ENCODE measurements around the gene ALKBH3. TPM values are rescaled to one million over a fixed set of nuclear protein-coding genes. Genes with fewer than 3 reads are reported as not detected.

The ALKBH3 gene
- total RNA-seq = 10 to 100 TPM; 24.1 to 47.2 (median 28.0) TPM

DNA sequence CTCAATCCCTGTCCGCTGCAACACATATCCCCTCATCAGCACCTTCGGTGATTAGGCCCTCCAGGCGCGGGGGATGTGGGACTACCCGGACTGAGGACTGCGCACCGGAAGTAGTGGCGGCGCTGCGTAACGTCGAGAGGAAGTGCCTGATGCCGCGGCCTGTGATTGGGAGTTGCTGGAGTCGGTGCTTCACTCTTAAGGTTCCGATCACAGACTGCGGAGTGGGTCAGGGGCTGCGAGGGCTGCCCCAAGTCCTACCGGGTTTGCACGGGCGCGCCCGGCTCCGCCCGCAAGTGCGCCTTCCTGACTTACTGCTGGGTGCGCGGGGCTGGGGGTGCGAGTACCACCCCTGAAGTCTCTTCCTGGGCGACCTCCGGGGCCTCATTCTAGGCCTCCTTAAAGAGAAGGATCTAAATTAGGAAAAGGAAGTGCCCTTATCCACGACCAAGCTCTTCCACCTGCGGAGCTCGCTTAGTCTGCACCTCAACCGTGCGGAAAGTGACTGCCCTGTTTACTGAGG lies at the start of gene ALKBH3:
Gene ALKBH3 (plus strand): TSS at position 192 of the 520 bp plus-strand sequence. CDS start 1,822 bp downstream, outside the sequence.
- under 1% methylated on average over 31 of the region's 36 CpGs for WGBS
- TF ChIP-seq POLR2AphosphoS5 (IDR thresholded peaks at IDR 0.05) (peak in 2 of 3 donors; percentile 8 to 88), EP300 (IDR thresholded peaks at IDR 0.05) (no peak)
- TF ChIP-seq, protein P1, sequence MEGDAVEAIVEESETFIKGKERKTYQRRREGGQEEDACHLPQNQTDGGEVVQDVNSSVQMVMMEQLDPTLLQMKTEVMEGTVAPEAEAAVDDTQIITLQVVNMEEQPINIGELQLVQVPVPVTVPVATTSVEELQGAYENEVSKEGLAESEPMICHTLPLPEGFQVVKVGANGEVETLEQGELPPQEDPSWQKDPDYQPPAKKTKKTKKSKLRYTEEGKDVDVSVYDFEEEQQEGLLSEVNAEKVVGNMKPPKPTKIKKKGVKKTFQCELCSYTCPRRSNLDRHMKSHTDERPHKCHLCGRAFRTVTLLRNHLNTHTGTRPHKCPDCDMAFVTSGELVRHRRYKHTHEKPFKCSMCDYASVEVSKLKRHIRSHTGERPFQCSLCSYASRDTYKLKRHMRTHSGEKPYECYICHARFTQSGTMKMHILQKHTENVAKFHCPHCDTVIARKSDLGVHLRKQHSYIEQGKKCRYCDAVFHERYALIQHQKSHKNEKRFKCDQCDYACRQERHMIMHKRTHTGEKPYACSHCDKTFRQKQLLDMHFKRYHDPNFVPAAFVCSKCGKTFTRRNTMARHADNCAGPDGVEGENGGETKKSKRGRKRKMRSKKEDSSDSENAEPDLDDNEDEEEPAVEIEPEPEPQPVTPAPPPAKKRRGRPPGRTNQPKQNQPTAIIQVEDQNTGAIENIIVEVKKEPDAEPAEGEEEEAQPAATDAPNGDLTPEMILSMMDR (IDR thresholded peaks at IDR 0.05) = no peak

DNA sequence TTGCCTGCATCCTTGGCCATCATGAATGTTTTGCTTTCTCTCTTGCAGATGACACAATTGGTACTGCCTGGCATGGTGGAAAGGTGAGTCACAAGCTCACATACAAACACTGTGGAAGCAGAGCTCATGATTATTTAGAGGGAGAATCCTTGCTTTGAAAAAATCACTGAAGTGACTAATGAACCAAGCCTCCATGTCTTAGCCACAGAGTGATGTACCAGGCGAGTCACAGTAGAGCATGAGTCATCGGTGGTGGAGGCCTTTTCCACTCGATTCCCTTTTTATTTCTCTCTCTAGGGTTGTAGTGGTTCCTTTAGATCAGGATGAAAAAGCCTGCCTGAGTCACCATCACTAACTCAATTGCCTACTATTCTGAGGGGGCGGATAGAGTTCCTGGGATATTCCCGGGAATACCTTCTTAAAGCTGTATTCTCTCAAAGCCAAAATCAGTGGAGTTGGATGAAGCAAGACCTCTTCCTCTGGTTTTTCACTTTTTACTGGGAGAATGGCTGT lies 49.6 kb upstream of the ALKBH3 start:
- peaks cover 3% of the 10 kb centered on the region for H3K36me3 ChIP-seq
- H3K27ac ChIP-seq = no peak overlapping the region
- no peak overlapping the region for H3K4me3 ChIP-seq
- DNase-seq (ENCODE audit: low spot score in 2 of 2) = no peak
- WGBS = 63% methylated on average over 5 of the region's 5 CpGs
- no peak for TF ChIP-seq POLR2A (IDR thresholded peaks at IDR 0.05)
- TF ChIP-seq EP300 (IDR thresholded peaks at IDR 0.05) = no peak
- TF ChIP-seq, protein P1 (IDR thresholded peaks at IDR 0.05) = no peak
- no peak for TF ChIP-seq POLR2AphosphoS5 (IDR thresholded peaks at IDR 0.05)
- H3K4me1 ChIP-seq = no peaks in the 10 kb centered on the region
- H3K9me3 ChIP-seq = no peaks in the 10 kb centered on the region
- H3K27me3 ChIP-seq = no peaks in the 10 kb centered on the region

More for the DNA sequence above, at the start of gene ALKBH3:
- Histone ChIP-seq H3K4me3 (peak within 1 kb of the TSS; percentile 88), H3K9me3 (no peaks in the 10 kb centered on the region), H3K4me1 (peaks cover 19% of the 10 kb centered on the region), H3K27me3 (peaks cover 31% of the 10 kb centered on the region), H3K27ac (peak within 1 kb of the TSS; percentile 39), H3K36me3 (peaks cover 32% of the 10 kb centered on the region)
- DNase-seq (ENCODE audit: low spot score in 2 of 2) = peak; percentile 96 to 98

DNA sequence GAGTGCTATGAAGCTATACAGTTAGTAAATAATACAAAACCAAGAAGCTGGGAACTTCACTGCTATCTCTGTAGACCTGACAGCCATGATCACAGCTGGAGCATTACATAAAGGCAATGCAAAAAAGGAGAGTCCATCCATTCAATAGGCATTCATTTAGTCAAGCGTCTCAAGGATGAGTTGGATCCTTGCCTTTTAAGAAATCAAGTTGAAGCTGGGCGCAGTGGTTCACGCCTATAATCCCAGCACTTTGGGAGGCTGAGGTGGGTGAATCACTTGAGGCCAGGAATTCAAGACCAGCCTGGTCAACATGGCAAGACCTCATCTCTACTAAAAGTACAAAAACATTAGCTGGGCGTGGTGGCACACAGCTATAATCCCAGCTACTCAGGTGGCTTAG lies 48.1 kb upstream of the ALKBH3 start:
- Histone ChIP-seq H3K4me1 (no peaks in the 10 kb centered on the region), H3K9me3 (no peaks in the 10 kb centered on the region), H3K4me3 (no peak overlapping the region), H3K27me3 (no peaks in the 10 kb centered on the region), H3K36me3 (peaks cover 3% of the 10 kb centered on the region), H3K27ac (no peak overlapping the region)
- no peak for DNase-seq (ENCODE audit: low spot score in 2 of 2)
- TF ChIP-seq EP300 (IDR thresholded peaks at IDR 0.05) (no peak), POLR2AphosphoS5 (IDR thresholded peaks at IDR 0.05) (no peak), POLR2A (IDR thresholded peaks at IDR 0.05) (no peak)
- TF ChIP-seq, protein P1 (IDR thresholded peaks at IDR 0.05) = no peak
- WGBS = 95% methylated on average over 4 of the region's 4 CpGs

DNA sequence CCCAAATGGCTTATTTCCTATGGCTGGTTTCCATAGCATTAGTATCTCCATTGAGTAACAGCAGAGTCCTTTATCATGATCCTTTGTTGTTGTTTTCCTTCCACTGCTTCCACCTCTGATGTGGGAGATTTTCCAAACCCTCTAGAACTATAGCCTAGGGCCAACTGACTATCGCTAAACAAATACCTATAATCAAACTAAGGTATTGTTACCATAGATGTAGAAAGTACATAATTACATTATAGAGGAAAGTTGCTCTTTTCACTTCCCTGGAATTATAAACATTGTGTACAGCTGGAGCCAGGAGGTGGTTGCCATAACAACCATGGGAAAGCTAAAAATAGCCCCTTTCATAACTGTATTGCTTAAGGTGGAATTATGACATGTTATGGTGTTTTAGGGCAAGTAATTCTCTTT lies 47.0 kb upstream of the ALKBH3 start:
- DNase-seq (ENCODE audit: low spot score in 2 of 2) = no peak
- Histone ChIP-seq H3K9me3 (no peaks in the 10 kb centered on the region), H3K4me3 (no peak overlapping the region), H3K4me1 (no peaks in the 10 kb centered on the region), H3K27ac (no peak overlapping the region), H3K27me3 (no peaks in the 10 kb centered on the region), H3K36me3 (peaks cover 3% of the 10 kb centered on the region)
- WGBS = 73% methylated on average over 1 of the region's 1 CpG
- TF ChIP-seq POLR2AphosphoS5 (IDR thresholded peaks at IDR 0.05) (no peak), EP300 (IDR thresholded peaks at IDR 0.05) (no peak), POLR2A (IDR thresholded peaks at IDR 0.05) (no peak)
- TF ChIP-seq, protein P1 (IDR thresholded peaks at IDR 0.05) = no peak

DNA sequence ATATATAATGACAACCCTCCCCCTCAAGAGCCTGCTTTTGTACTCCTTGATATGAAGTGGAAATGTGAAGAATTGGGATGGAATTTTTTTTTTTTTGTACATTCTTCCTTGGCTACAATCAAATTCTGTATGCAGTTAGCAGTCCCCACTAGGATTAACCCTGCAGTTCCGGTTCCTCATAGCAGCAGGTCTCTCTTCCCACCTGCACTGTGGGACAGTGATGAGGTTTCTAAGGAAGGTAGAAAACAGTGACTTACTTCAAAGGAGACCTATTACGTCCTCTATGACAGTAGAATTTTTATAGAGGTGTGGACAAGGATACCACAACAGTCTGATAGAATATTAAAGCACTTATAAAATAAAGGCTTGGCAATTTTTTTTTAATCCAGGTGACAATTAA lies 46.3 kb upstream of the ALKBH3 start:
- Histone ChIP-seq H3K27me3 (no peaks in the 10 kb centered on the region), H3K27ac (no peak overlapping the region), H3K4me3 (no peak overlapping the region), H3K9me3 (no peaks in the 10 kb centered on the region), H3K36me3 (peaks cover 3% of the 10 kb centered on the region), H3K4me1 (no peaks in the 10 kb centered on the region)
- no peak for DNase-seq (ENCODE audit: low spot score in 2 of 2)
- TF ChIP-seq, protein P1 (IDR thresholded peaks at IDR 0.05) = no peak
- TF ChIP-seq POLR2A (IDR thresholded peaks at IDR 0.05) = no peak
- TF ChIP-seq EP300 (IDR thresholded peaks at IDR 0.05) = no peak
- TF ChIP-seq POLR2AphosphoS5 (IDR thresholded peaks at IDR 0.05) = no peak
- WGBS = 94% methylated on average over 2 of the region's 2 CpGs
